ENCODE measurements around the gene PPP3CA.

The PPP3CA gene

GRCh38 chr4:101224358-101225218 lies 122.7 kb downstream of the PPP3CA start:
- H3K4me3 ChIP-seq (ENCODE audit: low read length): no peak overlapping the region
- H3K9me3 ChIP-seq (ENCODE audit: insufficient read depth, low read depth, low read length): no peaks in the 10 kb centered on the region
- H3K27ac ChIP-seq (ENCODE audit: low read length): no peak overlapping the region
- H3K36me3 ChIP-seq (ENCODE audit: insufficient read depth, low read depth, low read length): no peaks in the 10 kb centered on the region
- H3K4me1 ChIP-seq (ENCODE audit: insufficient read depth, low read length): 0 out of 2 replicates have a peak, but pooled peaks cover 8% of the 10 kb centered on the region
- H3K27me3 ChIP-seq (ENCODE audit: insufficient read depth, low read length): no peaks in the 10 kb centered on the region
- no peak overlapping the region for H3K9ac ChIP-seq (ENCODE audit: low read depth, low read length)

GRCh38 chr4:101222156-101222845 lies 125.0 kb downstream of the PPP3CA start:
- Histone ChIP-seq H3K27ac (ENCODE audit: low read length) (no peak overlapping the region), H3K4me3 (ENCODE audit: low read length) (no peak overlapping the region), H3K27me3 (ENCODE audit: insufficient read depth, low read length) (no peaks in the 10 kb centered on the region), H3K9ac (ENCODE audit: low read depth, low read length) (no peak overlapping the region), H3K4me1 (ENCODE audit: insufficient read depth, low read length) (0 out of 2 replicates have a peak, but pooled peaks cover 13% of the 10 kb centered on the region), H3K9me3 (ENCODE audit: insufficient read depth, low read depth, low read length) (no peaks in the 10 kb centered on the region), H3K36me3 (ENCODE audit: insufficient read depth, low read depth, low read length) (no peaks in the 10 kb centered on the region)

- Histone ChIP-seq H3K4me1 (ENCODE audit: insufficient read depth, low read length) (0 out of 2 replicates have a peak, but pooled peaks cover 13% of the 10 kb centered on the region), H3K9me3 (ENCODE audit: insufficient read depth, low read depth, low read length) (no peaks in the 10 kb centered on the region), H3K27ac (ENCODE audit: low read length) (no peak overlapping the region), H3K27me3 (ENCODE audit: insufficient read depth, low read length) (no peaks in the 10 kb centered on the region), H3K4me3 (ENCODE audit: low read length) (no peak overlapping the region), H3K9ac (ENCODE audit: low read depth, low read length) (no peak overlapping the region), H3K36me3 (ENCODE audit: insufficient read depth, low read depth, low read length) (no peaks in the 10 kb centered on the region)
Measured at GRCh38 chr4:101221294-101221693, 126.0 kb downstream of the PPP3CA start.

- Histone ChIP-seq H3K27ac (ENCODE audit: low read length) (no peak overlapping the region), H3K4me1 (ENCODE audit: insufficient read depth, low read length) (0 out of 2 replicates have a peak, but pooled peaks cover 13% of the 10 kb centered on the region), H3K4me3 (ENCODE audit: low read length) (no peak overlapping the region), H3K27me3 (ENCODE audit: insufficient read depth, low read length) (no peaks in the 10 kb centered on the region), H3K9me3 (ENCODE audit: insufficient read depth, low read depth, low read length) (no peaks in the 10 kb centered on the region), H3K9ac (ENCODE audit: low read depth, low read length) (no peak overlapping the region), H3K36me3 (ENCODE audit: insufficient read depth, low read depth, low read length) (no peaks in the 10 kb centered on the region)
Measured at GRCh38 chr4:101218894-101219293, 128.4 kb downstream of the PPP3CA start.

GRCh38 chr4:101218346-101218745 lies 129.0 kb downstream of the PPP3CA start:
- no peaks in the 10 kb centered on the region for H3K36me3 ChIP-seq (ENCODE audit: insufficient read depth, low read depth, low read length)
- no peak overlapping the region for H3K9ac ChIP-seq (ENCODE audit: low read depth, low read length)
- no peak overlapping the region for H3K27ac ChIP-seq (ENCODE audit: low read length)
- H3K9me3 ChIP-seq (ENCODE audit: insufficient read depth, low read depth, low read length): no peaks in the 10 kb centered on the region
- H3K4me1 ChIP-seq (ENCODE audit: insufficient read depth, low read length): 0 out of 2 replicates have a peak, but pooled peaks cover 13% of the 10 kb centered on the region
- no peak overlapping the region for H3K4me3 ChIP-seq (ENCODE audit: low read length)
- H3K27me3 ChIP-seq (ENCODE audit: insufficient read depth, low read length): no peaks in the 10 kb centered on the region

- Histone ChIP-seq H3K36me3 (ENCODE audit: insufficient read depth, low read depth, low read length) (no peaks in the 10 kb centered on the region), H3K27me3 (ENCODE audit: insufficient read depth, low read length) (no peaks in the 10 kb centered on the region), H3K9me3 (ENCODE audit: insufficient read depth, low read depth, low read length) (no peaks in the 10 kb centered on the region), H3K27ac (ENCODE audit: low read length) (no peak overlapping the region), H3K4me1 (ENCODE audit: insufficient read depth, low read length) (0 out of 2 replicates have a peak, but pooled peaks cover 13% of the 10 kb centered on the region), H3K9ac (ENCODE audit: low read depth, low read length) (no peak overlapping the region), H3K4me3 (ENCODE audit: low read length) (no peak overlapping the region)
Measured at GRCh38 chr4:101217353-101218031, 129.8 kb downstream of the PPP3CA start.

- Histone ChIP-seq H3K9ac (ENCODE audit: low read depth, low read length) (no peak overlapping the region), H3K27me3 (ENCODE audit: insufficient read depth, low read length) (no peaks in the 10 kb centered on the region), H3K36me3 (ENCODE audit: insufficient read depth, low read depth, low read length) (no peaks in the 10 kb centered on the region), H3K9me3 (ENCODE audit: insufficient read depth, low read depth, low read length) (no peaks in the 10 kb centered on the region), H3K4me3 (ENCODE audit: low read length) (no peak overlapping the region), H3K27ac (ENCODE audit: low read length) (no peak overlapping the region), H3K4me1 (ENCODE audit: insufficient read depth, low read length) (peaks cover 13% of the 10 kb centered on the region; the same call in 1 of the 2 replicates)
Measured at GRCh38 chr4:101211146-101211553, 136.2 kb downstream of the PPP3CA start.

GRCh38 chr4:101210331-101210730 lies 137.0 kb downstream of the PPP3CA start:
- Histone ChIP-seq H3K9me3 (ENCODE audit: insufficient read depth, low read depth, low read length) (no peaks in the 10 kb centered on the region), H3K36me3 (ENCODE audit: insufficient read depth, low read depth, low read length) (no peaks in the 10 kb centered on the region), H3K4me1 (ENCODE audit: insufficient read depth, low read length) (peaks cover 13% of the 10 kb centered on the region; the same call in 1 of the 2 replicates), H3K27me3 (ENCODE audit: insufficient read depth, low read length) (no peaks in the 10 kb centered on the region), H3K9ac (ENCODE audit: low read depth, low read length) (no peak overlapping the region), H3K27ac (ENCODE audit: low read length) (no peak overlapping the region), H3K4me3 (ENCODE audit: low read length) (no peak overlapping the region)

- H3K36me3 ChIP-seq (ENCODE audit: insufficient read depth, low read depth, low read length): no peaks in the 10 kb centered on the region
- no peaks in the 10 kb centered on the region for H3K9me3 ChIP-seq (ENCODE audit: insufficient read depth, low read depth, low read length)
- H3K9ac ChIP-seq (ENCODE audit: low read depth, low read length): no peak overlapping the region
- H3K4me1 ChIP-seq (ENCODE audit: insufficient read depth, low read length): peaks cover 13% of the 10 kb centered on the region; the same call in 1 of the 2 replicates
- no peaks in the 10 kb centered on the region for H3K27me3 ChIP-seq (ENCODE audit: insufficient read depth, low read length)
- H3K4me3 ChIP-seq (ENCODE audit: low read length): no peak overlapping the region
- no peak overlapping the region for H3K27ac ChIP-seq (ENCODE audit: low read length)
Measured at GRCh38 chr4:101208171-101208570, 139.2 kb downstream of the PPP3CA start.

- no peaks in the 10 kb centered on the region for H3K36me3 ChIP-seq (ENCODE audit: insufficient read depth, low read depth, low read length)
- H3K27me3 ChIP-seq (ENCODE audit: insufficient read depth, low read length): no peaks in the 10 kb centered on the region
- H3K27ac ChIP-seq (ENCODE audit: low read length): no peak overlapping the region
- H3K9me3 ChIP-seq (ENCODE audit: insufficient read depth, low read depth, low read length): no peaks in the 10 kb centered on the region
- H3K9ac ChIP-seq (ENCODE audit: low read depth, low read length): no peak overlapping the region
- peaks cover 4% of the 10 kb centered on the region; the same call in 1 of the 2 replicates for H3K4me1 ChIP-seq (ENCODE audit: insufficient read depth, low read length)
- H3K4me3 ChIP-seq (ENCODE audit: low read length): no peak overlapping the region
Measured at GRCh38 chr4:101205916-101206315, 141.4 kb downstream of the PPP3CA start.

GRCh38 chr4:101201421-101201820 lies 145.9 kb downstream of the PPP3CA start:
- H3K9me3 ChIP-seq (ENCODE audit: insufficient read depth, low read depth, low read length): no peaks in the 10 kb centered on the region
- H3K36me3 ChIP-seq (ENCODE audit: insufficient read depth, low read depth, low read length): no peaks in the 10 kb centered on the region
- H3K9ac ChIP-seq (ENCODE audit: low read depth, low read length): no peak overlapping the region
- no peaks in the 10 kb centered on the region for H3K27me3 ChIP-seq (ENCODE audit: insufficient read depth, low read length)
- H3K4me1 ChIP-seq (ENCODE audit: insufficient read depth, low read length): peaks cover 7% of the 10 kb centered on the region; the same call in 1 of the 2 replicates
- no peak overlapping the region for H3K27ac ChIP-seq (ENCODE audit: low read length)
- H3K4me3 ChIP-seq (ENCODE audit: low read length): no peak overlapping the region
